GM23248 (cell line): ENCODE measurements around the gene IQCK.

Experiments
- EZH2 ChIP-seq: fragments of 200-600 bp; sonication (generic); IDR thresholded peaks from 2 replicates; pipeline ENCODE4 v1.6.1; 2018; ENCODE audit warnings: antibody characterized with exemption, mild to moderate bottlenecking; ENCODE audit not compliant: insufficient read depth, poor library complexity, severe bottlenecking
- EZH2phosphoT487 ChIP-seq: fragments of 200-600 bp; sonication (generic); IDR thresholded peaks from 2 replicates; pipeline ENCODE4 v1.6.1; 2018; ENCODE audit warnings: antibody characterized with exemption, moderate library complexity, mild to moderate bottlenecking, low read depth; ENCODE audit not compliant: insufficient read depth

DNA sequence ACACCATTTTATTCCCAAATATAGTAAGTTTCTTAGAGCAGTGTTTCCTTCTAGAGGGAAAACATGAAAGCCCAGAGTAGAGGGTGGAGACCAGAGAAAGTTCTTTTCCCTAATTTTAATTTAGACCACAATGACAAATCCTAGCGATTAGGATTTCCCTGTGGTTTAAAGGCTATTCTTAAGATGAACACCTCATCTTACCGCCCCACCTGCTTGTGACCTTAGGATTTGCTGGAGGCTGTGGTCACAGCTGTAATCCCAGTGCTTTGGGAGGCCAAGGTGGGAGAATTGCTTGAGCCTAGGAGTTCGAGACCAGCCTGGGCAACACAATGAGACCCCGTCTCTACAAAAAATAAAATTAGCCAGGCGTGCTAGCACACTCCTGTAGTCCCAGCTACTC, 115.5 kb downstream of the IQCK start:
- TF ChIP-seq EZH2 (no peak), EZH2phosphoT487 (no peak)
